GM12878 (cell line): ENCODE data around the gene ERAS. TPM values are rescaled to one million over a fixed set of nuclear protein-coding genes. Genes with fewer than 3 reads are reported as not detected.
A peak's percentile ranks its signal among the peaks of the same experiment; 100 is the strongest.

Experiments used
- ATAC-seq: fragments of 200-7000 bp; cut with Tn5 transposase; 3 replicates; pipeline ENCODE4 v1.9.1; 2020; ENCODE audit warnings: mild to moderate bottlenecking, moderate library complexity
- Bru-seq: library from RNA; stranded (reverse); fragments of 400-500 nt; gene quantifications from one replicate; lab custom pipeline; 2021; lab: Mats Ljungman, UMichigan
- BruChase-seq, 2 experiments: library from RNA; stranded (reverse); fragments of 400-500 nt; gene quantifications; one replicate each; lab custom pipeline; 2021; lab: Mats Ljungman, UMichigan
- BruUV-seq: library from RNA; stranded (reverse); fragments of 400-500 nt; replicated peaks from 2 replicates; lab custom pipeline; 2021; lab: Mats Ljungman, UMichigan
- CTCF ChIA-PET: fragments of 300-600 bp; sonication (Branson Sonifier 250); formaldehyde crosslinking; extraction: SDS; loops from one replicate; lab custom pipeline; 2021; ENCODE audit warnings: inconsistent platforms; lab: Yijun Ruan, JAX
- POLR2A ChIA-PET: fragments of 350-600 bp; formaldehyde crosslinking; extraction: SDS; loops from one replicate; lab custom pipeline; 2021; ENCODE audit warnings: inconsistent platforms; lab: Charles Lee
- RAD21 ChIA-PET: fragments of 300-600 bp; sonication (Branson Sonifier 250); formaldehyde crosslinking; loops from one replicate; lab custom pipeline; 2023; ENCODE audit warnings: antibody characterized with exemption; ENCODE audit not compliant: unreplicated experiment; lab: Charles Lee
- SMC1A ChIA-PET: fragments of 300-600 bp; sonication (Branson Sonifier 250); formaldehyde crosslinking; loops from one replicate; lab custom pipeline; 2023; ENCODE audit not compliant: unreplicated experiment, uncharacterized antibody; lab: Charles Lee
- DNase-seq: peaks from one replicate; pipeline ENCODE4 v3.0.0-alpha.2; 2011; ENCODE audit warnings: low read depth, low spot score
- FAIRE-seq: peaks from 3 replicates; lab custom pipeline; 2011; peaks lifted over from hg19 to GRCh38; lab: Jason Lieb, UNC
- H2AFZ ChIP-seq: 2 replicates; pipeline ENCODE4 v1.6.0; 2011; ENCODE audit warnings: low read depth, low read length, control low read depth; ENCODE audit not compliant: control insufficient read depth
- H3K27ac ChIP-seq: 2 replicates; pipeline ENCODE4 v1.5.1; 2011; ENCODE audit warnings: control low read depth; ENCODE audit not compliant: control insufficient read depth, insufficient read depth
- H3K27me3 ChIP-seq, 2 experiments: replicated peaks in 1 of 2; 2 replicates each; pipeline versions ENCODE4 v1.6.0 to v1.6.1; 2011; ENCODE audit warnings: low read length in 1 of 2; ENCODE audit not compliant: control insufficient read depth in 2 of 2, insufficient read depth in 2 of 2
- H3K36me3 ChIP-seq, 2 experiments: 2 replicates each; pipeline ENCODE4 v1.5.1; 2011; ENCODE audit warnings: low read length in 1 of 2; ENCODE audit not compliant: control insufficient read depth in 2 of 2, insufficient read depth in 2 of 2
- H3K4me1 ChIP-seq: 2 replicates; pipeline ENCODE4 v1.6.1; 2011; ENCODE audit warnings: mild to moderate bottlenecking, low read length, moderate library complexity, mixed read lengths; ENCODE audit not compliant: control insufficient read depth, insufficient read depth
- H3K4me2 ChIP-seq: 2 replicates; pipeline ENCODE4 v1.6.0; 2011; ENCODE audit warnings: control low read depth; ENCODE audit not compliant: control insufficient read depth, insufficient read depth
- H3K4me3 ChIP-seq: fragments of 200-600 bp; sonication (generic); 2 replicates; pipeline ENCODE4 v1.5.1; 2016
- H3K79me2 ChIP-seq: 2 replicates; pipeline ENCODE4 v1.6.0; 2011; ENCODE audit warnings: low read length; ENCODE audit not compliant: control insufficient read depth, insufficient read depth
- H3K9ac ChIP-seq: 2 replicates; pipeline ENCODE4 v1.8.0; 2011; ENCODE audit warnings: low read length, control low read depth, mixed read lengths; ENCODE audit not compliant: control insufficient read depth, insufficient read depth
- H3K9me3 ChIP-seq: replicated peaks from 3 replicates; pipeline ENCODE4 v1.5.1; 2011; ENCODE audit warnings: mild to moderate bottlenecking, low read length; ENCODE audit not compliant: control insufficient read depth, insufficient read depth
- H4K20me1 ChIP-seq: 2 replicates; pipeline ENCODE4 v1.6.0; 2011; ENCODE audit not compliant: control insufficient read depth, insufficient read depth
- TBL1XR1 ChIP-seq: IDR thresholded peaks from 2 replicates; pipeline ENCODE4 v1.6.1; 2012; ENCODE audit warnings: low read depth, low read length, improper control_type of control experiment
- WGBS: methylation state at CpG from one replicate; pipeline ENCODE4 v1.1.6; 2016; ENCODE audit warnings: low lambda C conversion rate; ENCODE audit not compliant: insufficient replicate concordance, insufficient coverage; ENCODE audit errors: missing lambda C conversion rate; 5-methylcytosine and 5-hydroxymethylcytosine counted together
- in situ Hi-C: fragments of 300-500 bp; cut with MboI; formaldehyde crosslinking; loops from 9 replicates; pipeline ENCODE4 v1.14.3; 2018; ENCODE audit warnings: mixed read lengths
- intact Hi-C: fragments of 100-400 bp; cut with micrococcal nuclease; formaldehyde crosslinking; loops from one replicate; pipeline ENCODE4 v1.14.2; 2022; ENCODE audit not compliant: unreplicated experiment
- long read RNA-seq, 2 experiments: library from polyadenylated mRNA; unstranded; transcript quantifications; one replicate each; pipeline ENCODE4 v2.0.0, GENCODE V29; 2019 to 2020
- polyA minus RNA-seq, 3 experiments: library from RNA; depleted of rRNA, polyadenylated mRNA; stranded (reverse); fragments of >200 nt; gene quantifications; 2 replicates each; pipeline ENCODE4 v1.2.3, GENCODE V29; 2011
- polyA plus RNA-seq, 11 experiments: library from polyadenylated mRNA; depleted of rRNA in 4 of 11; unstranded in 6 of 11; stranded (reverse) in 5 of 11; fragments of >200 nt; fragmentation: Nextera tagmentation in 4 of 11; fragmentation: Illumina TruSeq in 1 of 11; extraction: Ambion mirVana in 4 of 11; extraction: Trizol in 1 of 11; gene quantifications; 1 replicate in 1 of 11; 2 replicates in 10 of 11; pipeline versions ENCODE4 v1.2.1 to v1.2.3, GENCODE V29; 2011 to 2016; ENCODE audit warnings: inconsistent platforms in 2 of 11, missing spikeins in 2 of 11, low read depth in 1 of 11
- total RNA-seq, 4 experiments: library from RNA; depleted of rRNA in 3 of 4; stranded (reverse); fragments of >200 nt in 3 of 4; fragmentation: Illumina TruSeq in 1 of 4; extraction: Trizol in 1 of 4; gene quantifications; 2 replicates each; pipeline versions ENCODE4 v1.2.1 to v1.2.3, GENCODE V29; 2013 to 2021
- TF ChIP-seq, protein P1 (sequence below), 3 experiments: IDR thresholded peaks in 2 of 3; conservative IDR thresholded peaks in 1 of 3; 2 replicates each; pipeline ENCODE4 v1.5.1; 2011; ENCODE audit warnings: low read depth in 3 of 3, low read length in 3 of 3, mild to moderate bottlenecking in 3 of 3, control low read depth in 2 of 3, moderate library complexity in 2 of 3, inconsistent platforms in 1 of 3, mixed read lengths in 1 of 3; ENCODE audit not compliant: control insufficient read depth in 2 of 3, insufficient read depth in 1 of 3; ENCODE audit errors: extremely low read depth in 1 of 3

Gene ERAS, protein sequence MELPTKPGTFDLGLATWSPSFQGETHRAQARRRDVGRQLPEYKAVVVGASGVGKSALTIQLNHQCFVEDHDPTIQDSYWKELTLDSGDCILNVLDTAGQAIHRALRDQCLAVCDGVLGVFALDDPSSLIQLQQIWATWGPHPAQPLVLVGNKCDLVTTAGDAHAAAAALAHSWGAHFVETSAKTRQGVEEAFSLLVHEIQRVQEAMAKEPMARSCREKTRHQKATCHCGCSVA
- total RNA-seq (2013; cell fraction: nucleolus; rRNA removed): not detected in 2 replicates
- total RNA-seq (2014; rRNA removed) (not detected in 2 replicates), total RNA-seq (2014; rRNA removed; fragmentation: Illumina TruSeq; extraction: Trizol) (not detected in 2 replicates), total RNA-seq (2021) (not detected in 2 replicates), polyA plus RNA-seq (2011; rRNA removed) (not detected in 2 replicates), polyA plus RNA-seq (2014; fragmentation: Illumina TruSeq; extraction: Trizol) (not detected in 2 replicates), polyA plus RNA-seq (2014; fragmentation: Nextera tagmentation; extraction: Ambion mirVana) (not detected), polyA plus RNA-seq (2014; rRNA removed) (not detected in 2 replicates), polyA plus RNA-seq (2016; fragmentation: Nextera tagmentation; extraction: Ambion mirVana) (not detected), polyA minus RNA-seq (2011; rRNA and poly(A)+ RNA removed) (not detected in 2 replicates), Bru-seq, nascent RNA (percentile 22 among the genes with signal in this experiment), BruChase-seq, experiment 1, labeled RNA remaining after a 6-hour chase (percentile 12 among the genes with signal in this experiment), BruChase-seq, experiment 2, labeled RNA remaining after a 2-hour chase (percentile 20 among the genes with signal in this experiment)
- polyA plus RNA-seq (2011; ENCODE audit: low read depth): not detected
- polyA plus RNA-seq (2011; cell fraction: cytosol; rRNA removed): not detected in 2 replicates
- not detected in 2 replicates for polyA plus RNA-seq (2011; cell fraction: nucleus; rRNA removed)
- 0.12 TPM in 1 of 2 replicates, not detected in the other for polyA plus RNA-seq (2012)
- polyA minus RNA-seq (2011; cell fraction: cytosol; rRNA and poly(A)+ RNA removed): not detected in 2 replicates
- not detected in 2 replicates for polyA minus RNA-seq (2011; cell fraction: nucleus; rRNA and poly(A)+ RNA removed)
- long read RNA-seq, experiment 1: 0 reads
- long read RNA-seq, experiment 2: 0 reads

DNA sequence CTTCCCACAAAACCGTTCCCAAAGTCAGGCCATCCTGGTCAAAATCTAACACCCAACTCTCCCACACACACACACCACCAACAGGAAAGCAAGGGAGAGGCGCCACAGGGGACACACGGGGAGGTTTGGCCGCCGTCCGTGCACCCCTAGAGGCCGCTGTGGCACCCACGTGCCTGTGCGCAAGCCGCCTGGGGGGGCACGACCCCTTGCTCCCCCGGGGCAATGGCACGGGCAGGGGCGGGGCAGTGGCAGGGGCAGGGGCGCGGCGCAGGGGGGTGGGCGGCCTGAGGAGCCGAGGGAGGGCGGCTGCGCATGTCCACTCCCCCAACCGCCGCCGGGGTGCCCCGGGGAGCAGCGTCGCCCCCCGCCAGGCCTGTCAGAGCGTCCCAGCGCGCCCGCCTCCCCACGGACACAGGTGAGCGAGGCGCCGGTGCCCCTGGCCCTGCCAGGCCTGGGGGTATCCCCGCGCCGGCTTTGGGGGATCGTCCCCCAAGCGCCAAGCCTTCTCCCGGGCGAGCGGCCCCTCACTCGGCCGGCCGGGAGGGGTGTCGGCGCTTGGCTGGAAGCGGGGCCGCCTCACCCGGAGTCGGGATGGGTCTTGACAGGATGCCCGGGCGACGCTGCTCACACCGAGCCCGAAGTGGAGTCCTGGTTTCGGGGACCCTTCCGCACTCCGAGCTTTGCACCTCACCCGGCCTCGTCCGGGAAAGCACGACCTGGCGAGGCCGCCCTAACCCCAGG lies at the start of gene ERAS:
Gene ERAS (plus strand): TSS at position 379 of the 741 bp plus-strand sequence. CDS start 2,611 bp downstream, outside the sequence.
- no peak within 1 kb of the TSS for H3K9ac ChIP-seq
- ATAC-seq (no peak), DNase-seq (no peak), FAIRE-seq (no peak)
- ChIA-PET SMC1A (no interaction called here), CTCF (interaction anchor here (0.7 kb wide), 1 partner anchor 111 kb away, joined by 3 read pairs; no protein-coding TSS in a partner anchor), RAD21 (no interaction called here), POLR2A (no interaction called here)
- H3K4me1 ChIP-seq: no peaks in the 10 kb centered on the region
- no peaks in the 10 kb centered on the region for H4K20me1 ChIP-seq
- H3K79me2 ChIP-seq: no peaks in the 10 kb centered on the region
- BruUV-seq: no TSS peak
- H3K36me3 ChIP-seq: no peaks in the 10 kb centered on the region
- WGBS: 88% methylated on average over 32 of the region's 67 CpGs
- H3K27me3 ChIP-seq: 0 out of 4 replicates have a peak, but pooled peaks cover 0 to 2% of the 10 kb centered on the region in 2 experiments
- no peak within 1 kb of the TSS for H3K4me3 ChIP-seq
- intact Hi-C loops (no loop called here), in situ Hi-C loops (loop anchor here (5.0 to 10.0 kb wide), 2 partner anchors 34 to 52 kb away; no protein-coding TSS in a partner anchor)
- no peak for TF ChIP-seq TBL1XR1
- TF ChIP-seq, protein P1, sequence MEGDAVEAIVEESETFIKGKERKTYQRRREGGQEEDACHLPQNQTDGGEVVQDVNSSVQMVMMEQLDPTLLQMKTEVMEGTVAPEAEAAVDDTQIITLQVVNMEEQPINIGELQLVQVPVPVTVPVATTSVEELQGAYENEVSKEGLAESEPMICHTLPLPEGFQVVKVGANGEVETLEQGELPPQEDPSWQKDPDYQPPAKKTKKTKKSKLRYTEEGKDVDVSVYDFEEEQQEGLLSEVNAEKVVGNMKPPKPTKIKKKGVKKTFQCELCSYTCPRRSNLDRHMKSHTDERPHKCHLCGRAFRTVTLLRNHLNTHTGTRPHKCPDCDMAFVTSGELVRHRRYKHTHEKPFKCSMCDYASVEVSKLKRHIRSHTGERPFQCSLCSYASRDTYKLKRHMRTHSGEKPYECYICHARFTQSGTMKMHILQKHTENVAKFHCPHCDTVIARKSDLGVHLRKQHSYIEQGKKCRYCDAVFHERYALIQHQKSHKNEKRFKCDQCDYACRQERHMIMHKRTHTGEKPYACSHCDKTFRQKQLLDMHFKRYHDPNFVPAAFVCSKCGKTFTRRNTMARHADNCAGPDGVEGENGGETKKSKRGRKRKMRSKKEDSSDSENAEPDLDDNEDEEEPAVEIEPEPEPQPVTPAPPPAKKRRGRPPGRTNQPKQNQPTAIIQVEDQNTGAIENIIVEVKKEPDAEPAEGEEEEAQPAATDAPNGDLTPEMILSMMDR (IDR thresholded peaks at IDR 0.05 in 2 of 3, conservative IDR thresholded peaks at IDR 0.05 in 1 of 3; ENCODE audit: control insufficient read depth in 2 of 3, extremely low read depth in 1 of 3, insufficient read depth in 1 of 3, low read depth in 3 of 3, low read length in 3 of 3): 0 out of 6 replicates have a peak, but pooled peaks of 1 of the 3 experiments have one; percentile 5
- no peaks in the 10 kb centered on the region; the same call in 2 of the 3 replicates for H3K9me3 ChIP-seq
- H3K4me2 ChIP-seq: no peak within 1 kb of the TSS
- H2AFZ ChIP-seq: no peak within 1 kb of the TSS
- H3K27ac ChIP-seq: no peak within 1 kb of the TSS
